ENCODE results near the gene ZFPM1. TPM values are rescaled to one million over a fixed set of nuclear protein-coding genes. Genes with fewer than 3 reads are reported as not detected.

The ZFPM1 gene
- total RNA-seq, 3 donors from 2014 or later (not counting 1 experiment from before 2014, with no cell fraction given): 56.3 to 71.0 (median 64.6) TPM

- Histone ChIP-seq H3K9me3 (ENCODE audit: control insufficient read depth, insufficient read depth, low read length) (no peaks in the 10 kb centered on the region), H3K27ac (ENCODE audit: low read length) (no peak overlapping the region), H3K4me3 (ENCODE audit: low read length) (no peak overlapping the region), H3K27me3 (ENCODE audit: control insufficient read depth, insufficient read depth, low read length) (no peaks in the 10 kb centered on the region), H3K4me1 (ENCODE audit: control insufficient read depth, insufficient read depth, low read length) (peaks cover 41% of the 10 kb centered on the region), H3K36me3 (ENCODE audit: control insufficient read depth, insufficient read depth, low read length) (peaks cover 48% of the 10 kb centered on the region)
- Mint-ChIP-seq H3K27me3 (ENCODE audit: low read depth in 2 of 2) (no peaks in the 10 kb centered on the region), H3K36me3 (no peaks in the 10 kb centered on the region), H3K27ac (no peak overlapping the region), H3K9me3 (no peaks in the 10 kb centered on the region), H3K4me1 (peaks cover 19 to 36% of the 10 kb centered on the region in 2 donors), H3K4me3 (no peak overlapping the region)
- intact Hi-C loops (cut with micrococcal nuclease): no loop called here
- DNase-seq (no peak), ATAC-seq (peak in 1 of 3 donors; percentile 6)
- TF ChIP-seq CTCF (IDR thresholded peaks at IDR 0.05): no peak
- WGBS (ENCODE audit: insufficient coverage): 96% methylated on average over 6 of the region's 6 CpGs
Observed at GRCh38 chr16:88486398-88487123, 33.5 kb downstream of the ZFPM1 start.

GRCh38 chr16:88487124-88487432 is 34.0 kb downstream of the ZFPM1 start:
- Histone ChIP-seq H3K4me3 (ENCODE audit: low read length) (no peak overlapping the region), H3K27ac (ENCODE audit: low read length) (no peak overlapping the region), H3K36me3 (ENCODE audit: control insufficient read depth, insufficient read depth, low read length) (peaks cover 50% of the 10 kb centered on the region), H3K27me3 (ENCODE audit: control insufficient read depth, insufficient read depth, low read length) (no peaks in the 10 kb centered on the region), H3K4me1 (ENCODE audit: control insufficient read depth, insufficient read depth, low read length) (peaks cover 40% of the 10 kb centered on the region), H3K9me3 (ENCODE audit: control insufficient read depth, insufficient read depth, low read length) (no peaks in the 10 kb centered on the region)
- Mint-ChIP-seq H3K4me1 (peaks cover 14 to 36% of the 10 kb centered on the region in 2 donors), H3K27me3 (ENCODE audit: low read depth in 2 of 2) (no peaks in the 10 kb centered on the region), H3K27ac (no peak overlapping the region), H3K36me3 (no peaks in the 10 kb centered on the region), H3K4me3 (no peak overlapping the region), H3K9me3 (no peaks in the 10 kb centered on the region)
- intact Hi-C loops (cut with micrococcal nuclease): no loop called here
- WGBS (ENCODE audit: insufficient coverage): 97% methylated on average over 3 of the region's 3 CpGs
- ATAC-seq (no peak), DNase-seq (no peak)
- TF ChIP-seq CTCF (IDR thresholded peaks at IDR 0.05): no peak

- intact Hi-C loops (cut with micrococcal nuclease): no loop called here
- DNase-seq (no peak), ATAC-seq (no peak)
- Mint-ChIP-seq H3K4me3 (peak overlapping the region; percentile 13), H3K4me1 (peaks cover 13 to 30% of the 10 kb centered on the region in 2 donors), H3K27me3 (ENCODE audit: low read depth in 2 of 2) (no peaks in the 10 kb centered on the region), H3K9me3 (no peaks in the 10 kb centered on the region), H3K27ac (peak overlapping the region in 1 of 2 donors; percentile 68), H3K36me3 (no peaks in the 10 kb centered on the region)
- no peaks in the 10 kb centered on the region for H3K9me3 ChIP-seq (ENCODE audit: control insufficient read depth, insufficient read depth, low read length)
- H3K4me1 ChIP-seq (ENCODE audit: control insufficient read depth, insufficient read depth, low read length): peaks cover 33% of the 10 kb centered on the region
- H3K36me3 ChIP-seq (ENCODE audit: control insufficient read depth, insufficient read depth, low read length): peaks cover 57% of the 10 kb centered on the region
- no peaks in the 10 kb centered on the region for H3K27me3 ChIP-seq (ENCODE audit: control insufficient read depth, insufficient read depth, low read length)
- no peak overlapping the region for H3K27ac ChIP-seq (ENCODE audit: low read length)
- WGBS (ENCODE audit: insufficient coverage): 97% methylated on average over 54 of the region's 54 CpGs
- no peak for TF ChIP-seq CTCF (IDR thresholded peaks at IDR 0.05)
- H3K4me3 ChIP-seq (ENCODE audit: low read length): no peak overlapping the region
Observed at GRCh38 chr16:88487920-88488851, 35.1 kb downstream of the ZFPM1 start.

Measured in natural killer cell (primary cell).